IPS-18a (cell line): ENCODE measurements around the gene MYBBP1A.

ENCODE experiments used
- H3K27ac ChIP-seq: one replicate; pipeline ENCODE4 v1.5.1; 2013; ENCODE audit warnings: low read length
- H3K27me3 ChIP-seq: one replicate; pipeline ENCODE4 v1.6.1; 2013; ENCODE audit warnings: mild to moderate bottlenecking, low read length; ENCODE audit not compliant: control insufficient read depth, insufficient read depth
- H3K36me3 ChIP-seq: one replicate; pipeline ENCODE4 v1.6.1; 2013; ENCODE audit warnings: low read depth, low read length; ENCODE audit not compliant: control insufficient read depth
- H3K4me1 ChIP-seq: one replicate; pipeline ENCODE4 v1.6.1; 2013; ENCODE audit warnings: low read depth, low read length; ENCODE audit not compliant: control insufficient read depth
- H3K4me3 ChIP-seq: one replicate; pipeline ENCODE4 v1.5.1; 2013; ENCODE audit warnings: low read length
- H3K9ac ChIP-seq: one replicate; pipeline ENCODE4 v1.6.1; 2013; ENCODE audit warnings: mild to moderate bottlenecking, low read length, moderate library complexity
- H3K9me3 ChIP-seq: one replicate; pipeline ENCODE4 v1.6.1; 2013; ENCODE audit warnings: low read depth, low read length; ENCODE audit not compliant: control insufficient read depth

Gene MYBBP1A

DNA sequence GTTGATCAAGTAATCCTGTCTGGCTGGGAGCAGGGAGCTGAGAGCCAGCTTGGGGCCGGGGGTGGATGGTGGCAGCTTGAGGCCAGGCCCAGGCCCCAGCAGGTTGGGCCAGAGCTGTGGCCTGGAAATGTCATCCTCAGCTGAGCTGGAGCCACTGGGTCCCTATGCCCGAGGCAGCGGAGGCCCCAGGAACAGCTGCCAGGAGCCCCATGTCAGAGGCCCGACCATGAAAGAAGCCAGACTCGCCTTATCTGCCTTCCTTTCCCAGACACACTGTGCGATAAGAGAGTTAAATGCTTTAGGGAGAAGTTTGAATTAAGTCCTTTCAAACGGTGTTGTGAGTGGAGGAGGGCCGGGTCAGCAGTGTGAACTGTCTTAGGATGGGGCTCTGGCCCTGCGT, 32.6 kb upstream of the MYBBP1A start:
- Histone ChIP-seq H3K27me3 (peaks cover 40% of the 10 kb centered on the region), H3K27ac (no peak overlapping the region), H3K4me1 (no peaks in the 10 kb centered on the region), H3K9ac (no peak overlapping the region), H3K36me3 (no peaks in the 10 kb centered on the region), H3K9me3 (no peaks in the 10 kb centered on the region), H3K4me3 (no peak overlapping the region)

DNA sequence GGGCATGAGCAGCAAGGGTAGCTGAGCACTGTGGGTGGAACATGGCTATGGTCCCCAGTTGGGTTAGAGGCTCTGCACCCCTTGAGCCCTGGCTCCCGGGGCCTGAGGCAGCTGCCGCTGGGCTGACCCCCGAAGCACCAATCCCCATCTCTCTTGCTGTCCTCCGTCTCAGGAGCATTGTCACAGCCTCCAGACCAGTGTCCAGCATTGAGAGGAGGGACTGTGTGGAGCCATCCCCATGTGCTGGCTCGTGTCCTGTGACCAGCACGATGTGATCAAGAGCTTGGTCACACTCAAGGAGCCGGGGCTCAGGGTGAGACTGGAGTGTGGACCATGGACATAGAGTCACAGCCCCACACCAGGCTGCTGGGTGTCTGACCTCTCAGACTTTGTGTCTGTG, 32.0 kb upstream of the MYBBP1A start:
- H3K27ac ChIP-seq: no peak overlapping the region
- H3K27me3 ChIP-seq: peaks cover 46% of the 10 kb centered on the region
- H3K4me1 ChIP-seq: no peaks in the 10 kb centered on the region
- H3K4me3 ChIP-seq: no peak overlapping the region
- H3K36me3 ChIP-seq: no peaks in the 10 kb centered on the region
- H3K9me3 ChIP-seq: no peaks in the 10 kb centered on the region
- H3K9ac ChIP-seq: no peak overlapping the region

DNA sequence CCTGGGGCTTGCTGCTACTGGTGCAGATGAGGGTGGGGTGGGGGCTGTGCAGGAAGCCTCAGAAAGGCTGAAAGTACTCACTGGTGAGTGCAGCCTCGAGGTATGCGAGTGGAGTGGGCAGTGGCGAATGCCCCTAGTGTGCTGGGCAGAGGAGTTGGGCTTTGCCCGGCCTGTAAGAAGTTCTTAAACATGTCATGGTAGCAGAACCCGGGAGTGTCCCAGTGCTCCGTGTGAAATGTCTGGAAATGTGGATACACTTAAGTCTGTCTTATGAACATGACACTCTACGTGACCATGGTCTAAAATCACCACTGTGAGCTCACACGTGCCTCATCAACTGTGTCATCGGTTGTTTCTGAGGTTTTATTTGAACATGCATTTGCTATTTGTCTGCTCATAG, 30.9 kb upstream of the MYBBP1A start:
- peaks cover 46% of the 10 kb centered on the region for H3K27me3 ChIP-seq
- no peak overlapping the region for H3K27ac ChIP-seq
- no peak overlapping the region for H3K9ac ChIP-seq
- H3K36me3 ChIP-seq: no peaks in the 10 kb centered on the region
- H3K4me1 ChIP-seq: no peaks in the 10 kb centered on the region
- no peak overlapping the region for H3K4me3 ChIP-seq
- H3K9me3 ChIP-seq: no peaks in the 10 kb centered on the region

DNA sequence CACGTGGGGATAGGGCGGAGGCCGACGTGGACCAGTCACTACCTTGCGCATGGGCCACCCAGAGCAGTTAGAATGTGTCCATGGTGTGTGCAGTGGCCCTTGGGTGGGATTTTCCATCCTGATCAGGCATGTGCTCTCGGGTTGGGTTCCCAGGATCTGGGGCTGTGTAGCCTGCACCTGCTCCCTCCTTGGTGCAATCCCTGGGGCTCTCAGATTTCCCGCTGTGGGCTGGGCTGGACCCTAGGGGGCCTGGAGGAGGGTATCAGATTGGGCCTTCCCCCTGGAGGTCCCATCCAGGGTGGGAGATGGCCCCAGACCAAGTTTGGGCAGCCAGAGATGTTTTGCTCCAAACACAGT, 30.4 kb upstream of the MYBBP1A start:
- no peaks in the 10 kb centered on the region for H3K36me3 ChIP-seq
- no peak overlapping the region for H3K4me3 ChIP-seq
- no peaks in the 10 kb centered on the region for H3K4me1 ChIP-seq
- H3K9me3 ChIP-seq: no peaks in the 10 kb centered on the region
- H3K27ac ChIP-seq: no peak overlapping the region
- H3K27me3 ChIP-seq: peaks cover 46% of the 10 kb centered on the region
- H3K9ac ChIP-seq: no peak overlapping the region

DNA sequence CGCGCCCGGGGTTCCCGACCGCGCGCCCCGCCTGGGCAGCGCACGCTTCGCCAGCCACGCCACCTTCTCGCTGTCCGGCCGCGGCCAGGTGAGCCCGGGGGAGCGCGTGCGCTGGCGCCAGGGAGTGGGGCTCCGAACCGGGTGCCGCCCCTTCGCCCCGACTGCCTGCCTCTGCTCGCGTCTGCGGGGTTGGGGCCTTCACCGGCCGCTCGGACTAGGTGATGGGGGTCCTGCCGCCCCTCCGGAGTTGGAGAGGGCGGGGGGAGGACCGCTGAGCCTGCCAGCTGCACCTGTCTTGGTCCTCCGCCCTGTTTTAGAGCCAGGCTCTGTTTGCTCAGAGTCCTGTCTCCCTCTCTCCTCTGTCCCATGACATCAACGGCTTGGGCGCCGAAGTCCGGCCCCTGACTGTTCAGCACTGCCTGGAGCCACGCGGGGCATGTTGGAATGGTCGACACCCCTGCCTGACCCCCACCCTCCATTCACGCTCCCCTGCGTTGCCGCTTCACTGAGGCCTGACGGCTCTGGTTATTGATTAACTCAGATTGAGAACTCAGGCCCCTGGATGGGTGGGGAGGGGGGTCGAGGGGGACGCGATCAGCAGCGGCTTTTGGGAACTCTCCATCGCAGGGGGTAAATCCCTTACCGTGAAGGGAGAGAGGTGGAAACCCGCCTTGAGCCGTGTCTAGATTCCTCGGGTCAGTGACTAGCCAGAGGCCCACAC, 29.9 kb upstream of the MYBBP1A start:
- Histone ChIP-seq H3K27me3 (peaks cover 46% of the 10 kb centered on the region), H3K36me3 (no peaks in the 10 kb centered on the region), H3K9me3 (no peaks in the 10 kb centered on the region), H3K9ac (no peak overlapping the region), H3K27ac (no peak overlapping the region), H3K4me1 (no peaks in the 10 kb centered on the region), H3K4me3 (peak overlapping the region; percentile 43)

DNA sequence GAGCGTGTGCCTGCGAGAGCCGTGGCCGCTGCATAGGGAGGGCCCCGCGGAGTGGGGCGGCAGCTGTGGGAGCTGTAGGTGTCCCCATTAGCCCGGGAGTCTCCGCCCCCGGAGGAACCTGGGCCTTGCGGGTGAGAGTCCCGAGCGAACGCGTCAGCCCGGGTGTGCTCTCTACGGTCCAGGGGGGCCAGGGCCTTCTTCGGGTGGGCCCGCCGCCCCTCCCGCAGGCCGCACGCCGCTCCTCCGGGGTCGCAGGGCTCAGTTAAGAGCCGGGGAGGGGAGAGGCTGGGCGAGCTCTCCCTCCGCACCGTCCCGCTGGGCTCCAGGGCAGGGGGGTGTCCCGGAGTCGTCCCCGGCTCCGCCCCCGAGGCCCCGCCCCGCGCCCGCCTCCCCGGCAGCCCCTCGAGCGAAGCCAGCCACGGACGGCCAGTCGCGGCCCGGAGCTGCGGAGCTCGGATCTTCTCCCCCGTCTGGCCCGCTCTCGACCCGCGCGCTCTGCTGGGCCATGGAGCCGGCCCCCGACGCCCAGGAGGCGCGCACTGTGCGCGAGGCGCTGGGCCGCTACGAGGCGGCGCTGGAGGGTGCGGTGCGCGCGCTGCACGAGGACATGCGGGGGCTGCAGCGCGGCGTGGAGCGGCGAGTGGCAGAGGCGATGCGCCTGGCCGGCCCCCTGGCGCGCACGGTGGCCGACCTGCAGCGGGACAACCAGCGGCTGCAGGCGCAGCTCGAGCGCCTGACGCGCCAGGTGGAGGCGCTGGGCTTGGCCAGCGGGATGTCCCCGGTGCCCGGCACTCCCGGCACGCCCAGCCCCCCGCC, 29.1 kb upstream of the MYBBP1A start, which contains the start of gene SMTNL2:
SMTNL2 (plus strand) TSS at position 429 of the 816 bp plus-strand sequence; CDS start at position 506, 77 bp downstream.
- Histone ChIP-seq H3K27ac (no peak within 1 kb of the TSS), H3K4me1 (no peaks in the 10 kb centered on the region), H3K36me3 (no peaks in the 10 kb centered on the region), H3K9ac (no peak within 1 kb of the TSS), H3K27me3 (peaks cover 46% of the 10 kb centered on the region), H3K4me3 (peak within 1 kb of the TSS; percentile 43), H3K9me3 (no peaks in the 10 kb centered on the region)

DNA sequence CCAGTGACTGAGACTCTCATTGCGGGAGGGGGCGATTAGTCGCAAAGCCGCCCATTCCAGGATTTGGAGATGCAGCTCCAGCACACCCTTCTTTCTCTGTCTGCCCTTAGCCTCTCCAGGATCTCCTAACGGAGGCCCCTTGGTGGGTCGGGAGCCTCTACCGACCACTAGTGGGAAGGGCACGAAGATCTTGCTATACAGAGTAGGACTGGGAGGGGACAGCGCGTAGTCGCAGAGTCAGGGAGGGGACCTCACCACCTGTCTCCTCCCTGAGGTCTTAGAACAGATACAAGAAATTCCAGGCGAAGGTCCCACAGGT, 28.6 kb upstream of the MYBBP1A start:
- Histone ChIP-seq H3K9ac (no peak overlapping the region), H3K36me3 (no peaks in the 10 kb centered on the region), H3K4me3 (peak overlapping the region; percentile 43), H3K27me3 (peaks cover 46% of the 10 kb centered on the region), H3K4me1 (no peaks in the 10 kb centered on the region), H3K27ac (no peak overlapping the region), H3K9me3 (no peaks in the 10 kb centered on the region)

DNA sequence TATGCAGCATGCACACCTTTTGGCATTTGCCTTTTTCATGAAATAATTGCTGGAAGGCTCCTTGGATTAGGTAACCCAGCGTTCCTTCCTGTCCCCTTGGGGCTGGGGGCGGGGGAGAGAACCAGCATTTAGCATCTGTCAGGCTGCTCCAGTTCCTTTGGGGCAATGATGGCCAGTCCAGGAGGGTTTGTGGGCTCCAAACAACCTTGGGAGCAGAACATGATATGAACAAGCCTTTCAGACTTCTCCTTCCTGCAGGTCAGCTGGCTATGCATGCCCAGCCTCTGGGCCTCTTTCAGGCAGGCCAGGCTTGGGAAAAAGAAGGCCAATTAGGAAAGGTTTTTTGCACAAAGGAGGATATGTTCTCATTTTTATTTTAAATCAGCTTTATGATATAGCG, 28.0 kb upstream of the MYBBP1A start:
- H3K36me3 ChIP-seq: no peaks in the 10 kb centered on the region
- no peaks in the 10 kb centered on the region for H3K9me3 ChIP-seq
- peaks cover 46% of the 10 kb centered on the region for H3K27me3 ChIP-seq
- no peak overlapping the region for H3K27ac ChIP-seq
- no peak overlapping the region for H3K4me3 ChIP-seq
- H3K9ac ChIP-seq: no peak overlapping the region
- H3K4me1 ChIP-seq: no peaks in the 10 kb centered on the region

DNA sequence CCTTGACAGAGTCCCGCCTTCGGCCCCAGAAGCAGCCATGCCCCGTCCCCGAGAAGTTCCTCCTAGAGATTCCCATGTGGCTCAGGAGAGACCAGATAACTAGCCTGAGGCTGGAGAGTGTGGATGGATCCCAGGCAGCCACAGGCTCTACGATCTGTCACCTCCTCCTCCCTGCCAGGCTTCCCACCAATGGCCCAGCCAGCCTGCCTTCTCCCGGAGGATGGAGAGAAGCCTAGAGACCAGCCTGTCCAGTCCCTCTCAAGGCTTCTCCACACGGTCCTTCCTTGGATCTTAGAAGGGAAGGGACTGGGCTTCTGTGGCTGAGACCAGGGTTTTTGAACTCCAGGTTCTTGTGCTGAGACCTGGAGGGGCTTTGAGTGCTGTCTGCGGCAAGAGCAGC, 27.5 kb upstream of the MYBBP1A start:
- Histone ChIP-seq H3K36me3 (no peaks in the 10 kb centered on the region), H3K27me3 (peaks cover 46% of the 10 kb centered on the region), H3K4me3 (no peak overlapping the region), H3K27ac (no peak overlapping the region), H3K9me3 (no peaks in the 10 kb centered on the region), H3K9ac (no peak overlapping the region), H3K4me1 (no peaks in the 10 kb centered on the region)

DNA sequence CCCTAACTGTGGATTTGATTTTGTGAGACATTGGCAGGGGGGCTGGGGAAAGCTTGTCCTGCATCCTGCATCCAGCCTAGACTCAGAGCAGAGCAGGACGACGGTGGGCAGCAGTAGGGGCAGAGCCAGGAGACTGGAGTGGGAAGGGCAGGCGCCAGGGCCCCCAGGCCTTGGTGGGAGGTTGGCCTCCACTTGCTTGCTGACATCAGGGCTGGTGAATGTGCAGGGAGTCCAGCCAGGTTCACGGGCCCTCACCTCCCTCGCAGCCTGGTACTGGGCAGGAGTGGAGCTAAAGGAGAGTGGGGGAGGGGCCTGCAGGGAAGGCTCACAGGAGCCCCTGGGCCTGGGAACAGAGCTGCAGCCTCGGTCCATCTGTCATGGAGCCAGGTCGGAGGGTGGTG, 26.9 kb upstream of the MYBBP1A start:
- Histone ChIP-seq H3K4me1 (peaks cover 3% of the 10 kb centered on the region), H3K4me3 (no peak overlapping the region), H3K9me3 (no peaks in the 10 kb centered on the region), H3K27ac (no peak overlapping the region), H3K27me3 (peaks cover 46% of the 10 kb centered on the region), H3K36me3 (no peaks in the 10 kb centered on the region), H3K9ac (no peak overlapping the region)

DNA sequence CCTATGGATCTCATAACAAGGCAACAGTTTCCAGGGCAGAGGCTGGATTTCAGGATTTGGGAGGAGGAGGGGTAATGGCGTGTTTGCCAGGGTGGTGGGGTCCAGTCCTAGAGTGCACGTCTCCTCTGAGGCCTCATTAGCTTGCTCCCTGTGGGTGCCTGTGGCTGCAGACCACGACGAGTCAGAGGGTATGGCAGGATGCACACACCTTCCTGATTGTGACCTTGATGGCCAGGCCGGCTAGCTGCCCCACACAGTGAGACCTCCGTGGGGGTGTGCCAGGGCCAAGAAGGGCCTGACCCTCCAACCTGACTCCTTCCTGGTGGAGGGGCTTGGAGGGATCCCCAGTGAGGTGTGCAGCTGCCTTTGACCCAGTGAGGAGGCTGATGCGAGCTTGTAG, 25.1 kb upstream of the MYBBP1A start:
- Histone ChIP-seq H3K9me3 (no peaks in the 10 kb centered on the region), H3K4me3 (no peak overlapping the region), H3K36me3 (no peaks in the 10 kb centered on the region), H3K4me1 (peaks cover 15% of the 10 kb centered on the region), H3K9ac (no peak overlapping the region), H3K27ac (no peak overlapping the region), H3K27me3 (peaks cover 31% of the 10 kb centered on the region)

DNA sequence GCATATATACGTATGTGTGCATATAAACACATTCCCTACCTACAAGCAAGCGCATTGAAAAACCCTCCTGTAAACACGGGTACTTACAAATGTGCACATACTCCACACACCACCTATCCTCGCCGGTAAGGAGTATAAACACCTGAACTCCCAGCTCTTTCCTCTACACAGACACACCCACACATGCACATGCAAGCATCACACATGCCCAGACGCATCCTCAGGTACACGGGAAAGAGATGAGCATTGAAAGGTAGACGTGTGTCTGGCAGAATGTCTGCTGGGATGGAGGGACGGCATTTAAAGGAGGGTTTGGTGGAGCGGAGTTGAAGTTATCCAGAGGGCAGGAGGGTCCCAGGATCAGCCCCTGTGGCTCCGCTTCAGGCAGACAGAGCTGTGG, 24.5 kb upstream of the MYBBP1A start:
- Histone ChIP-seq H3K9me3 (no peaks in the 10 kb centered on the region), H3K4me3 (no peak overlapping the region), H3K9ac (no peak overlapping the region), H3K27ac (no peak overlapping the region), H3K27me3 (peaks cover 25% of the 10 kb centered on the region), H3K36me3 (no peaks in the 10 kb centered on the region), H3K4me1 (peaks cover 15% of the 10 kb centered on the region)
